ENCODE data around the gene CSHL1. TPM values are rescaled to one million over a fixed set of nuclear protein-coding genes. Genes with fewer than 3 reads are reported as not detected.
A peak's percentile ranks its signal among the peaks of the same experiment; 100 is the strongest.
"Not testable (repeated sequence)": the region's sequence is repeated elsewhere in the genome, so short reads cannot be mapped to it uniquely, and the experiment has no call there.

The CSHL1 gene
- total RNA-seq, 1 donor from 2014 or later: not detected

GRCh38 chr17:63889026-63889848 is 21.8 kb downstream of the CSHL1 start:
- TF ChIP-seq CTCF (IDR thresholded peaks at IDR 0.05; ENCODE audit: insufficient read depth, low read depth, low read length): peak; percentile 30
- H3K27ac ChIP-seq (ENCODE audit: low read depth, low read length); H3K4me2 ChIP-seq (ENCODE audit: low read length); FAIRE-seq; H3K4me1 ChIP-seq (ENCODE audit: insufficient read depth, low read length); H3K79me2 ChIP-seq (ENCODE audit: insufficient read depth, low read length); H3K4me1 Mint-ChIP-seq (ENCODE audit: low read depth, unreplicated experiment); H3K27me3 ChIP-seq (ENCODE audit: insufficient read depth, low read length); H3K9me3 Mint-ChIP-seq (ENCODE audit: unreplicated experiment); H3K36me3 ChIP-seq (ENCODE audit: insufficient read depth, low read length); H3K9me3 ChIP-seq (ENCODE audit: insufficient read depth, low read depth, low read length); H3K4me3 Mint-ChIP-seq (ENCODE audit: unreplicated experiment); H3K27me3 Mint-ChIP-seq (ENCODE audit: low read depth, unreplicated experiment); DNase-seq (ENCODE audit: low read depth); H2AFZ ChIP-seq (ENCODE audit: low read depth, low read length); H3K36me3 Mint-ChIP-seq (ENCODE audit: low read depth, unreplicated experiment); H3K9ac ChIP-seq (ENCODE audit: low read length); H4K20me1 ChIP-seq (ENCODE audit: insufficient read depth, low read length); H3K4me3 ChIP-seq (ENCODE audit: insufficient read depth, low read depth, low read length): not testable (repeated sequence)
- H3K27ac Mint-ChIP-seq (ENCODE audit: unreplicated experiment): peak overlapping the region; percentile 23

- H3K4me3 ChIP-seq (ENCODE audit: insufficient read depth, low read depth, low read length); H3K36me3 ChIP-seq (ENCODE audit: insufficient read depth, low read length); H3K4me1 ChIP-seq (ENCODE audit: insufficient read depth, low read length); H3K4me1 Mint-ChIP-seq (ENCODE audit: low read depth, unreplicated experiment); H3K4me2 ChIP-seq (ENCODE audit: low read length); H3K9me3 Mint-ChIP-seq (ENCODE audit: unreplicated experiment); H4K20me1 ChIP-seq (ENCODE audit: insufficient read depth, low read length); H3K4me3 Mint-ChIP-seq (ENCODE audit: unreplicated experiment); H3K36me3 Mint-ChIP-seq (ENCODE audit: low read depth, unreplicated experiment); H3K9me3 ChIP-seq (ENCODE audit: insufficient read depth, low read depth, low read length); FAIRE-seq; H2AFZ ChIP-seq (ENCODE audit: low read depth, low read length); DNase-seq (ENCODE audit: low read depth); H3K27ac Mint-ChIP-seq (ENCODE audit: unreplicated experiment); H3K27me3 ChIP-seq (ENCODE audit: insufficient read depth, low read length); H3K27me3 Mint-ChIP-seq (ENCODE audit: low read depth, unreplicated experiment); H3K27ac ChIP-seq (ENCODE audit: low read depth, low read length); H3K79me2 ChIP-seq (ENCODE audit: insufficient read depth, low read length); H3K9ac ChIP-seq (ENCODE audit: low read length): not testable (repeated sequence)
Observed at GRCh38 chr17:63885119-63885518, 25.9 kb downstream of the CSHL1 start.

- not testable (repeated sequence) for DNase-seq (ENCODE audit: low read depth); FAIRE-seq; H3K4me1 Mint-ChIP-seq (ENCODE audit: low read depth, unreplicated experiment)
Observed at GRCh38 chr17:63882626-63883126, 28.4 kb downstream of the CSHL1 start.

More at GRCh38 chr17:63882626-63883126, 28.4 kb downstream of the CSHL1 start:
- not testable (repeated sequence) for H3K4me1 ChIP-seq (ENCODE audit: insufficient read depth, low read length); H4K20me1 ChIP-seq (ENCODE audit: insufficient read depth, low read length); H3K9me3 ChIP-seq (ENCODE audit: insufficient read depth, low read depth, low read length); H3K36me3 Mint-ChIP-seq (ENCODE audit: low read depth, unreplicated experiment); H3K4me2 ChIP-seq (ENCODE audit: low read length); H3K27me3 ChIP-seq (ENCODE audit: insufficient read depth, low read length); H3K79me2 ChIP-seq (ENCODE audit: insufficient read depth, low read length); H3K27ac Mint-ChIP-seq (ENCODE audit: unreplicated experiment); H3K9ac ChIP-seq (ENCODE audit: low read length); H3K36me3 ChIP-seq (ENCODE audit: insufficient read depth, low read length); H3K4me3 Mint-ChIP-seq (ENCODE audit: unreplicated experiment); H3K4me3 ChIP-seq (ENCODE audit: insufficient read depth, low read depth, low read length); H3K9me3 Mint-ChIP-seq (ENCODE audit: unreplicated experiment); H3K27ac ChIP-seq (ENCODE audit: low read depth, low read length); H2AFZ ChIP-seq (ENCODE audit: low read depth, low read length)
- H3K27me3 Mint-ChIP-seq (ENCODE audit: low read depth, unreplicated experiment): peaks cover 16% of the 10 kb centered on the region
